Cardiac muscle cell (in vitro differentiated cells and primary cell): ENCODE measurements around the gene IGSF11. TPM values are rescaled to one million over a fixed set of nuclear protein-coding genes. Genes with fewer than 3 reads are reported as not detected.
"Not testable (repeated sequence)": the region's sequence is repeated elsewhere in the genome, so short reads cannot be mapped to it uniquely, and the experiment has no call there.

Experiments
- DNase-seq, 2 donors: peaks; one replicate each; pipeline versions ENCODE4 v3.0.0 to v3.0.0-alpha.2; 2010 to 2017; ENCODE audit warnings: low read depth in 1 of 2, low spot score in 1 of 2
- H3K27ac ChIP-seq: fragments of 200-600 bp; sonication (generic); 2 replicates; pipeline ENCODE4 v1.5.1; 2016
- H3K27me3 ChIP-seq: fragments of 200-600 bp; sonication (generic); 2 replicates; pipeline ENCODE4 v1.6.0; 2016; ENCODE audit warnings: control low read depth
- H3K36me3 ChIP-seq: fragments of 200-600 bp; sonication (generic); 2 replicates; pipeline ENCODE4 v1.5.1; 2016; ENCODE audit warnings: control low read depth
- H3K4me1 ChIP-seq: fragments of 200-600 bp; sonication (generic); 2 replicates; pipeline ENCODE4 v1.8.1; 2017; ENCODE audit warnings: low read depth, mild to moderate bottlenecking, mixed run types
- H3K4me3 ChIP-seq: fragments of 200-600 bp; sonication (generic); 2 replicates; pipeline ENCODE4 v1.5.1; 2016; ENCODE audit warnings: mild to moderate bottlenecking
- H3K9me3 ChIP-seq: fragments of 200-600 bp; sonication (generic); 2 replicates; pipeline ENCODE4 v1.5.1; 2017; ENCODE audit warnings: low read depth, mild to moderate bottlenecking, control low read depth
- CTCF ChIP-seq: IDR thresholded peaks from 2 replicates; pipeline ENCODE4 v1.5.1; 2012; ENCODE audit warnings: low read depth, mild to moderate bottlenecking, low read length
- polyA plus RNA-seq: library from polyadenylated mRNA; unstranded; fragments of >200 nt; fragmentation: Nextera tagmentation; extraction: Ambion mirVana; gene quantifications from 2 replicates; pipeline ENCODE4 v1.2.1, GENCODE V29; 2016
- total RNA-seq: library from RNA; depleted of rRNA; stranded (reverse); fragments of >200 nt; gene quantifications from 2 replicates; pipeline ENCODE4 v1.2.3, GENCODE V29; 2016

IGSF11 gene
- total and polyA plus RNA-seq, 2 experiments from 2014 or later, result 0.46 to 2.0 TPM

GRCh38 chr3:118978393-118978758 is 56.3 kb downstream of the IGSF11 start:
- Histone ChIP-seq H3K27me3 (no peaks in the 10 kb centered on the region), H3K9me3 (no peaks in the 10 kb centered on the region), H3K27ac (no peak overlapping the region), H3K4me3 (no peak overlapping the region), H3K36me3 (no peaks in the 10 kb centered on the region), H3K4me1 (no peaks in the 10 kb centered on the region)
- no peak for TF ChIP-seq CTCF
- DNase-seq, result no peak

- TF ChIP-seq CTCF, result no peak
- no peak overlapping the region for H3K27ac ChIP-seq
- H3K27me3 ChIP-seq, result no peaks in the 10 kb centered on the region
- no peak overlapping the region for H3K4me3 ChIP-seq
- no peaks in the 10 kb centered on the region for H3K4me1 ChIP-seq
- DNase-seq, result no peak
- no peaks in the 10 kb centered on the region for H3K36me3 ChIP-seq
- H3K9me3 ChIP-seq, result no peaks in the 10 kb centered on the region
Measured at GRCh38 chr3:118977671-118978392, 56.8 kb downstream of the IGSF11 start.

DNA sequence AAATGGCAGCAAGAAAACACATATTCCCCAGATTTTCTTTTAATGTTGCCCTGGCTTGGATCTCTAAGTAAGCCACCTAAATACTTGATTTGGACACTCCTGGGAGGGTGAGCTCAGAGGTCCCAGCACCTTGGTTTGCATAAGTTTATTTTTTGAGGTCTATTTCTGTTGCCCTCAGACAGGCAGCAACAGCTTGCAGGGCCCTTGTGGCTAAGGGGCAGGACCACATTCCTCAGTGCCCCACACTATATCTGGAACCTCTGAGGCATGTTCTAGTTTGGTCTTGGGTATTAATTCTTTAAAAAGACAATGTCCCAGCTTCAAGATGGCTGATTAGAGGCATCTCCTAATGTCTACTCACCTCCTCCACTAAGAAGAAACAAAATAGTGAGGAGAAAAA is 57.5 kb downstream of the IGSF11 start:
- DNase-seq, result no peak
- no peaks in the 10 kb centered on the region for H3K27me3 ChIP-seq

GRCh38 chr3:118975476-118975875 is 59.2 kb downstream of the IGSF11 start:
- H3K4me3 ChIP-seq, H3K9me3 ChIP-seq, H3K27me3 ChIP-seq: not testable (repeated sequence)

More for the DNA sequence above, 57.5 kb downstream of the IGSF11 start:
- no peaks in the 10 kb centered on the region for H3K4me1 ChIP-seq
- H3K9me3 ChIP-seq, result no peaks in the 10 kb centered on the region
- no peak for TF ChIP-seq CTCF
- no peak overlapping the region for H3K27ac ChIP-seq
- no peaks in the 10 kb centered on the region for H3K36me3 ChIP-seq
- H3K4me3 ChIP-seq, result no peak overlapping the region

GRCh38 chr3:118974356-118975097 is 60.1 kb downstream of the IGSF11 start:
- Histone ChIP-seq H3K4me3 (no peak overlapping the region), H3K9me3 (no peaks in the 10 kb centered on the region), H3K36me3 (no peaks in the 10 kb centered on the region), H3K27ac (no peak overlapping the region), H3K27me3 (no peaks in the 10 kb centered on the region), H3K4me1 (peaks cover under 1% of the 10 kb centered on the region)
- no peak for DNase-seq
- no peak for TF ChIP-seq CTCF

More at GRCh38 chr3:118975476-118975875, 59.2 kb downstream of the IGSF11 start:
- not testable (repeated sequence) for DNase-seq, H3K36me3 ChIP-seq, H3K27ac ChIP-seq, H3K4me1 ChIP-seq

GRCh38 chr3:118973050-118973449 is 61.6 kb downstream of the IGSF11 start:
- Histone ChIP-seq H3K9me3 (no peaks in the 10 kb centered on the region), H3K36me3 (no peaks in the 10 kb centered on the region), H3K4me1 (peaks cover 9% of the 10 kb centered on the region), H3K27ac (no peak overlapping the region), H3K4me3 (no peak overlapping the region), H3K27me3 (no peaks in the 10 kb centered on the region)
- DNase-seq, result no peak
- TF ChIP-seq CTCF, result no peak
